CD4-positive, alpha-beta T cell treated with Interleukin-6 at 100 ng/mL for 8 hours (primary cell): Measurements from ENCODE around the gene KCNMA1.

Source experiments
- DNase-seq: peaks from one replicate; pipeline ENCODE4 v3.0.0-alpha.2; 2020; ENCODE audit warnings: mixed read lengths, low spot score

Gene KCNMA1

GRCh38 chr10:76887223-76888010 lies 750.2 kb downstream of the KCNMA1 start:
- no peak for DNase-seq

- no peak for DNase-seq
Measured at GRCh38 chr10:76885816-76886215, 751.8 kb downstream of the KCNMA1 start.

- DNase-seq, result no peak
Measured at GRCh38 chr10:76884673-76885275, 752.8 kb downstream of the KCNMA1 start.

- no peak for DNase-seq
Measured at GRCh38 chr10:76883596-76883995, 754.0 kb downstream of the KCNMA1 start.

GRCh38 chr10:76882796-76883195 lies 754.8 kb downstream of the KCNMA1 start:
- no peak for DNase-seq

- DNase-seq, result no peak
Measured at GRCh38 chr10:76882245-76882644, 755.4 kb downstream of the KCNMA1 start.

- no peak for DNase-seq
Measured at GRCh38 chr10:76881477-76882220, 756.0 kb downstream of the KCNMA1 start.

- no peak for DNase-seq
Measured at GRCh38 chr10:76880931-76881330, 756.7 kb downstream of the KCNMA1 start.

GRCh38 chr10:76879116-76879913 lies 758.3 kb downstream of the KCNMA1 start:
- DNase-seq, result no peak

GRCh38 chr10:76878514-76878913 lies 759.1 kb downstream of the KCNMA1 start:
- no peak for DNase-seq

- DNase-seq, result no peak
Measured at GRCh38 chr10:76874896-76875295, 762.7 kb downstream of the KCNMA1 start.

GRCh38 chr10:76874176-76874575 lies 763.4 kb downstream of the KCNMA1 start:
- DNase-seq, result no peak

- DNase-seq, result no peak
Measured at GRCh38 chr10:76871697-76872295, 765.8 kb downstream of the KCNMA1 start.

GRCh38 chr10:76869931-76870330 lies 767.7 kb downstream of the KCNMA1 start:
- no peak for DNase-seq

GRCh38 chr10:76868098-76868977 lies 769.3 kb downstream of the KCNMA1 start:
- no peak for DNase-seq

GRCh38 chr10:76866841-76867586 lies 770.6 kb downstream of the KCNMA1 start:
- no peak for DNase-seq

GRCh38 chr10:76864922-76865321 lies 772.7 kb downstream of the KCNMA1 start:
- no peak for DNase-seq

GRCh38 chr10:76858721-76859120 lies 778.9 kb downstream of the KCNMA1 start:
- DNase-seq, result no peak

GRCh38 chr10:76840802-76841201 lies 796.8 kb downstream of the KCNMA1 start:
- no peak for DNase-seq

GRCh38 chr10:76839276-76839675 lies 798.3 kb downstream of the KCNMA1 start:
- DNase-seq, result no peak
